Trophoblast cell (in vitro differentiated cells and primary cell): Measurements from ENCODE around the gene RACK1.

Source experiments
- DNase-seq, 2 donors: peaks; one replicate each; pipeline ENCODE4 v3.0.0-alpha.2; 2016
- H2AFZ ChIP-seq: 2 replicates; pipeline ENCODE4 v1.6.1; 2013; ENCODE audit warnings: low read length, moderate library complexity, mild to moderate bottlenecking; ENCODE audit not compliant: insufficient read depth, poor library complexity
- H2AK5ac ChIP-seq: 2 replicates; pipeline ENCODE4 v1.6.1; 2013; ENCODE audit warnings: mild to moderate bottlenecking, low read length
- H2BK120ac ChIP-seq: 2 replicates; pipeline ENCODE4 v1.6.1; 2013; ENCODE audit warnings: low read length, mild to moderate bottlenecking, moderate library complexity; ENCODE audit not compliant: insufficient read depth, poor library complexity
- H2BK12ac ChIP-seq: 2 replicates; pipeline ENCODE4 v1.6.1; 2013; ENCODE audit warnings: mild to moderate bottlenecking, low read length, moderate library complexity
- H2BK5ac ChIP-seq: 2 replicates; pipeline ENCODE4 v1.6.1; 2013; ENCODE audit warnings: low read length, low read depth, moderate library complexity, mild to moderate bottlenecking; ENCODE audit not compliant: poor library complexity
- H3K14ac ChIP-seq: 2 replicates; pipeline ENCODE4 v1.6.1; 2013; ENCODE audit warnings: mild to moderate bottlenecking, low read length
- H3K18ac ChIP-seq: 2 replicates; pipeline ENCODE4 v1.6.1; 2013; ENCODE audit warnings: mild to moderate bottlenecking, low read length
- H3K23ac ChIP-seq: 2 replicates; pipeline ENCODE4 v1.6.1; 2013; ENCODE audit warnings: low read length
- H3K27ac ChIP-seq: 2 replicates; pipeline ENCODE4 v1.5.1; 2013; ENCODE audit warnings: low read depth, mild to moderate bottlenecking, inconsistent platforms, low read length, moderate library complexity
- H3K27me3 ChIP-seq: 2 replicates; pipeline ENCODE4 v1.6.1; 2013; ENCODE audit warnings: inconsistent platforms, mild to moderate bottlenecking, low read length, moderate library complexity; ENCODE audit not compliant: insufficient read depth
- H3K36me3 ChIP-seq, 2 experiments: 1 replicate in 1 of 2; 2 replicates in 1 of 2; pipeline ENCODE4 v1.6.1; 2013; ENCODE audit warnings: low read length in 2 of 2, mild to moderate bottlenecking in 2 of 2, moderate library complexity in 1 of 2; ENCODE audit not compliant: insufficient read depth in 2 of 2, control insufficient read depth in 1 of 2
- H3K4ac ChIP-seq: 2 replicates; pipeline ENCODE4 v1.6.1; 2013; ENCODE audit warnings: low read depth, mild to moderate bottlenecking, low read length, moderate library complexity
- H3K4me1 ChIP-seq, 2 experiments: 1 replicate in 1 of 2; 2 replicates in 1 of 2; pipeline ENCODE4 v1.6.1; 2013; ENCODE audit warnings: low read length in 2 of 2, mild to moderate bottlenecking in 2 of 2, moderate library complexity in 1 of 2; ENCODE audit not compliant: insufficient read depth in 2 of 2, control insufficient read depth in 1 of 2
- H3K4me2 ChIP-seq: 2 replicates; pipeline ENCODE4 v1.6.1; 2013; ENCODE audit warnings: inconsistent platforms, mild to moderate bottlenecking, low read length, moderate library complexity
- H3K4me3 ChIP-seq: 2 replicates; pipeline ENCODE4 v1.5.1; 2013; ENCODE audit warnings: mild to moderate bottlenecking, low read depth, low read length, inconsistent platforms
- H3K79me1 ChIP-seq: one replicate; pipeline ENCODE4 v1.6.1; 2013; ENCODE audit warnings: low read length
- H3K79me2 ChIP-seq: 2 replicates; pipeline ENCODE4 v1.6.1; 2013; ENCODE audit warnings: low read length, mild to moderate bottlenecking; ENCODE audit not compliant: control insufficient read depth, insufficient read depth, poor library complexity
- H3K9ac ChIP-seq: 2 replicates; pipeline ENCODE4 v1.6.1; 2013; ENCODE audit warnings: mild to moderate bottlenecking, low read length
- H3K9me3 ChIP-seq: 2 replicates; pipeline ENCODE4 v1.6.1; 2013; ENCODE audit warnings: low read depth, mild to moderate bottlenecking, control low read depth, inconsistent platforms, low read length; ENCODE audit not compliant: insufficient read depth
- H4K12ac ChIP-seq: 2 replicates; pipeline ENCODE4 v1.6.1; 2013; ENCODE audit warnings: low read depth, mild to moderate bottlenecking, low read length, moderate library complexity
- H4K8ac ChIP-seq: 2 replicates; pipeline ENCODE4 v1.6.1; 2013; ENCODE audit warnings: low read depth, mild to moderate bottlenecking, low read length, moderate library complexity
- H4K91ac ChIP-seq: one replicate; pipeline ENCODE4 v1.6.1; 2013; ENCODE audit warnings: low read depth, mild to moderate bottlenecking, low read length, moderate library complexity
- WGBS: extraction: QIAGEN DNeasy Blood & Tissue Kit; methylation state at CpG from one replicate; pipeline ENCODE4 v1.1.7; 2013; ENCODE audit warnings: missing lambda C conversion rate; ENCODE audit not compliant: insufficient read length, insufficient coverage; ENCODE audit errors: extremely low coverage; 5-methylcytosine and 5-hydroxymethylcytosine counted together

RACK1 gene

DNA sequence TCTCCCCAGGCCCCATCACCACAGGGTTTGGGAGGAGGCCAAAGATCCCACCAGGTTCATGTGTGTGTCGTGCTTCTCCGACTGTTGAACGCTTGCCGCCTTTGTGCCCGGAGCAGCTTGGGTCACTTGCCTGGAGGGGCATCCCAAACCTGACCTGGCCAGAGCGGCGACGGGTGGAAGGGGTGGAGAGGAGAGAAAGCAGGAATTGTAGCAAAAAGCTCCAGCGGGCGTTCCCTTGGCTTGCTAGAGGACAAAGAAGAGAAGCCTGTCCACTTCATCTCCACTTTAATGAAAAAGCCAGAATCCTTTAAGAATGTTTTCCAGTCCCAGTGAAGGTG lies 23.6 kb downstream of the RACK1 start:
- Histone ChIP-seq H3K4ac (no peak overlapping the region), H3K4me1 (peaks cover 12 to 18% of the 10 kb centered on the region in 2 experiments), H3K14ac (no peak overlapping the region), H3K23ac (no peak overlapping the region), H3K9ac (no peak overlapping the region), H2BK12ac (no peak overlapping the region), H4K8ac (no peak overlapping the region), H2BK120ac (no peak overlapping the region), H3K4me3 (no peak overlapping the region), H2AFZ (no peak overlapping the region), H2AK5ac (no peak overlapping the region), H3K79me1 (peaks cover 8% of the 10 kb centered on the region), H3K18ac (no peak overlapping the region), H3K27ac (no peak overlapping the region), H3K4me2 (no peak overlapping the region), H4K12ac (no peak overlapping the region), H2BK5ac (no peak overlapping the region), H3K27me3 (no peaks in the 10 kb centered on the region), H3K9me3 (peaks cover 2% of the 10 kb centered on the region), H3K36me3 (peaks cover 0 to 4% of the 10 kb centered on the region in 2 experiments), H4K91ac (no peak overlapping the region), H3K79me2 (peaks cover 4% of the 10 kb centered on the region)
- DNase-seq = no peak
- no CpG with 5 or more reads among the region's 10 CpGs for WGBS

DNA sequence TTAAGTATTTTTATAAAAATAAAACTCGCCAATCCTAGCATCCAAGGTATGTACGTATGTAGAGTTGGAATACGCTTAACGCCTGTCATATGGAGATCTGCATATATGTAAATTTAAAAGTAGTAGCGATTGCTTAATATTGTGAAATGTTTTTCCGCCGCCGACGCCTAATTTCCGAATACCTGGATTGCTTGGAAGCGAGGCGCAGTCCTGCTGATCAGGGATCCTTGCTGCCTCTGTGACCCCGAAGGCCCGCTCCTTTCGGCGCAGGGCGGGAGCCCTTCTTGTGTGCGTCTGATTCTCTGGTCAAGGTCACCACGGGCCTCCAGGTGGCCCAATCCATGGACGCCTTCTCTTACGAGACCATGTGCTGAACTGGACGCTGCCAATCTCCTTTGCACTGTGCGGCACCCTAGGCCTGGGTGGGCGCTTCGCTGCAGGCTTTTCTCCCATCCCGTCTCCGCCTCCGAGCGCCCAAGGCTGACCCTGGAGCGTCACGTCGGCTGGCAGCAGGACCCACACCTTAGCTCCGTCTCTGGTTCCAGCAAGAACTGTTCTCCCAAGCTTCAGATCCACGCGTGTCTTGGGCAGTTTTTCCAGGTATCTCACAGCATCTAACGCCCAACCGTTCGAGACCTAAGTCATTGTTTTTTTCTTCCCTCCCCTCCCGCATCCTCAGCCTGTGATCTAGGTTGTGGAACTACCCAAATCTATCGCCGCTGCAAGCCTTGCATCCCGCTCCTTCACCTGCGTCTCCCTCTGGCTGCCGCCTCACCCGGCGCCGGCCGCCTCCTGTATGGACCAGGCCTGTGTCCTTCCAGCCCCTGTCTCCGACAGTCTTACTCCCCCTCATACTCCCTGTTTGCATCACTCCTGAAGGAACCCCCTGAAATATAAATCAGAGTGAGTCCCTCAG lies 24.2 kb downstream of the RACK1 start:
- H3K9me3 ChIP-seq = peaks cover 2% of the 10 kb centered on the region
- no peak overlapping the region for H2AFZ ChIP-seq
- H3K23ac ChIP-seq = no peak overlapping the region
- no peak overlapping the region for H3K27ac ChIP-seq
- H3K79me1 ChIP-seq = peaks cover 8% of the 10 kb centered on the region
- H3K14ac ChIP-seq = no peak overlapping the region
- H4K8ac ChIP-seq = no peak overlapping the region
- no peak overlapping the region for H4K91ac ChIP-seq
- no peak overlapping the region for H3K4me2 ChIP-seq
- no peaks in the 10 kb centered on the region for H3K27me3 ChIP-seq
- peaks cover 4% of the 10 kb centered on the region for H3K79me2 ChIP-seq
- H3K9ac ChIP-seq = no peak overlapping the region
- no CpG with 5 or more reads among the region's 49 CpGs for WGBS
- H3K4ac ChIP-seq = no peak overlapping the region
- no peak overlapping the region for H2BK5ac ChIP-seq
- no peak overlapping the region for H4K12ac ChIP-seq
- DNase-seq = no peak
- no peak overlapping the region for H2AK5ac ChIP-seq
- no peaks in the 10 kb centered on the region for H3K36me3 ChIP-seq
- no peak overlapping the region for H2BK12ac ChIP-seq
- no peak overlapping the region for H3K4me3 ChIP-seq
- H3K4me1 ChIP-seq = peaks cover 9 to 17% of the 10 kb centered on the region in 2 experiments
- no peak overlapping the region for H3K18ac ChIP-seq
- no peak overlapping the region for H2BK120ac ChIP-seq

DNA sequence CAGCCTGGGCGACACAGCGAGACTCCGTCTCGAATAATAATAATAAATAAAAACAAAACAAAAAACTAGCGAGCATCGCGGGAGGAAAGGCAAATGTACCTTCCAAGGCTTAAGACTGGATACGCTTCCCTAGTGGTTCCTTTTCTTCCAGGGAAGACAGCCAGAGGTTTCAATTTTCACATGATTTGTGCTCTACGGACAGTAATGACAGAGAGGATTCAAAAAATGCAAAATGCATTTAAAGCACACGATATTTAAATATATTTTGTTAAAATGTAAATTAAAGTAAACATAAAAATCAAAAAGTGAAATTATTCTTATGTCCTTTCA lies 24.9 kb downstream of the RACK1 start:
- Histone ChIP-seq H3K79me1 (peaks cover 8% of the 10 kb centered on the region), H2BK5ac (no peak overlapping the region), H3K4me2 (peak overlapping the region; percentile 75), H3K27me3 (no peaks in the 10 kb centered on the region), H2BK120ac (no peak overlapping the region), H3K23ac (no peak overlapping the region), H3K4me3 (no peak overlapping the region), H4K91ac (no peak overlapping the region), H3K27ac (no peak overlapping the region), H3K18ac (no peak overlapping the region), H4K8ac (no peak overlapping the region), H3K14ac (no peak overlapping the region), H2AFZ (peak overlapping the region; percentile 28), H3K36me3 (no peaks in the 10 kb centered on the region), H3K4me1 (peaks cover 4 to 10% of the 10 kb centered on the region in 2 experiments), H2AK5ac (no peak overlapping the region), H2BK12ac (no peak overlapping the region), H4K12ac (no peak overlapping the region), H3K9me3 (peaks cover 2% of the 10 kb centered on the region), H3K4ac (no peak overlapping the region), H3K79me2 (peaks cover 4% of the 10 kb centered on the region), H3K9ac (no peak overlapping the region)
- peak in 1 of 2 donors; percentile 53 for DNase-seq
- WGBS = no CpG with 5 or more reads among the region's 10 CpGs

DNA sequence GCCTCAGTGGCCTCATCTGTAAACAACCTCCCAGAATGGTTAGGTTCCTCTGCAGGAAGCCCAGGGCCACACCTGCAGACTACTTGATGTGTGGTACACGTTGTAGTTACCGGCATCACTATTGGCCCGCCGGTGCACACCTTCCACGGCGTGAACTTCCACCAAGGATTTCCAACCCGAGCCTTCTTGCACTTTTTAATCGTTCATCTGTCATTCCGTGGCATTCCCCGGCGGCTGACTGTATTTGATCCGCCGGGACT lies 26.0 kb downstream of the RACK1 start:
- Histone ChIP-seq H3K4ac (no peak overlapping the region), H3K23ac (no peak overlapping the region), H2BK120ac (no peak overlapping the region), H2AK5ac (no peak overlapping the region), H3K27ac (no peak overlapping the region), H3K27me3 (no peaks in the 10 kb centered on the region), H3K4me3 (peak overlapping the region; percentile 59), H3K9ac (no peak overlapping the region), H3K79me2 (peaks cover 2% of the 10 kb centered on the region), H3K9me3 (peaks cover 2% of the 10 kb centered on the region), H3K18ac (no peak overlapping the region), H4K12ac (no peak overlapping the region), H3K4me2 (peak overlapping the region; percentile 75), H2AFZ (no peak overlapping the region), H4K8ac (no peak overlapping the region), H3K79me1 (peaks cover 3% of the 10 kb centered on the region), H2BK12ac (no peak overlapping the region), H3K4me1 (peaks cover 4 to 10% of the 10 kb centered on the region in 2 experiments), H3K14ac (no peak overlapping the region), H4K91ac (no peak overlapping the region), H2BK5ac (no peak overlapping the region), H3K36me3 (no peaks in the 10 kb centered on the region)
- DNase-seq = no peak
- WGBS = no CpG with 5 or more reads among the region's 13 CpGs
